Glutamatergic neuron (in vitro differentiated cells): ENCODE data around the gene SHOC1. TPM values are rescaled to one million over a fixed set of nuclear protein-coding genes. Genes with fewer than 3 reads are reported as not detected.
"Not testable (repeated sequence)": the region's sequence is repeated elsewhere in the genome, so short reads cannot be mapped to it uniquely, and the experiment has no call there.

Source experiments
- DNase-seq: peaks from one replicate; pipeline ENCODE4 v3.0.0; 2022
- H3K27ac Mint-ChIP-seq: one replicate; pipeline ENCODE4 v1.8.0; 2020; ENCODE audit warnings: mild to moderate bottlenecking, mixed read lengths, inconsistent platforms; ENCODE audit not compliant: unreplicated experiment
- H3K27me3 Mint-ChIP-seq: one replicate; pipeline ENCODE4 v1.8.0; 2020; ENCODE audit warnings: mild to moderate bottlenecking, moderate library complexity, mixed read lengths, inconsistent platforms; ENCODE audit not compliant: unreplicated experiment
- H3K36me3 Mint-ChIP-seq: one replicate; pipeline ENCODE4 v1.8.0; 2020; ENCODE audit warnings: mild to moderate bottlenecking, mixed read lengths, inconsistent platforms; ENCODE audit not compliant: unreplicated experiment
- H3K4me1 Mint-ChIP-seq: one replicate; pipeline ENCODE4 v1.8.0; 2020; ENCODE audit warnings: mild to moderate bottlenecking, low read depth, mixed read lengths, inconsistent platforms; ENCODE audit not compliant: unreplicated experiment
- H3K4me3 Mint-ChIP-seq: one replicate; pipeline ENCODE4 v1.8.0; 2020; ENCODE audit warnings: mild to moderate bottlenecking, mixed read lengths, inconsistent platforms; ENCODE audit not compliant: unreplicated experiment
- H3K9me3 Mint-ChIP-seq: one replicate; pipeline ENCODE4 v1.8.0; 2020; ENCODE audit warnings: mild to moderate bottlenecking, moderate library complexity, mixed read lengths, inconsistent platforms; ENCODE audit not compliant: unreplicated experiment
- total RNA-seq: library from RNA; stranded (reverse); fragmentation: NEBNext Ultra II Directional; extraction: Animal tissue kit (Norgen Biotek cat#: 25700); gene quantifications from one replicate; pipeline ENCODE4 v1.2.1, GENCODE V29; 2021; ENCODE audit not compliant: unreplicated experiment
- TF ChIP-seq, protein P1 (sequence below): fragments of 200-600 bp; sonication (generic); IDR thresholded peaks from one replicate; pipeline ENCODE4 v1.5.0; 2021; ENCODE audit not compliant: partially characterized antibody, unreplicated experiment

Gene SHOC1
- total RNA-seq, 1 donor from 2014 or later, result not detected

GRCh38 chr9:111815285-111816070 lies 20.7 kb upstream of the SHOC1 start:
- no peaks in the 10 kb centered on the region for H3K27me3 Mint-ChIP-seq
- TF ChIP-seq, protein P1, sequence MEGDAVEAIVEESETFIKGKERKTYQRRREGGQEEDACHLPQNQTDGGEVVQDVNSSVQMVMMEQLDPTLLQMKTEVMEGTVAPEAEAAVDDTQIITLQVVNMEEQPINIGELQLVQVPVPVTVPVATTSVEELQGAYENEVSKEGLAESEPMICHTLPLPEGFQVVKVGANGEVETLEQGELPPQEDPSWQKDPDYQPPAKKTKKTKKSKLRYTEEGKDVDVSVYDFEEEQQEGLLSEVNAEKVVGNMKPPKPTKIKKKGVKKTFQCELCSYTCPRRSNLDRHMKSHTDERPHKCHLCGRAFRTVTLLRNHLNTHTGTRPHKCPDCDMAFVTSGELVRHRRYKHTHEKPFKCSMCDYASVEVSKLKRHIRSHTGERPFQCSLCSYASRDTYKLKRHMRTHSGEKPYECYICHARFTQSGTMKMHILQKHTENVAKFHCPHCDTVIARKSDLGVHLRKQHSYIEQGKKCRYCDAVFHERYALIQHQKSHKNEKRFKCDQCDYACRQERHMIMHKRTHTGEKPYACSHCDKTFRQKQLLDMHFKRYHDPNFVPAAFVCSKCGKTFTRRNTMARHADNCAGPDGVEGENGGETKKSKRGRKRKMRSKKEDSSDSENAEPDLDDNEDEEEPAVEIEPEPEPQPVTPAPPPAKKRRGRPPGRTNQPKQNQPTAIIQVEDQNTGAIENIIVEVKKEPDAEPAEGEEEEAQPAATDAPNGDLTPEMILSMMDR, result no peak

DNA sequence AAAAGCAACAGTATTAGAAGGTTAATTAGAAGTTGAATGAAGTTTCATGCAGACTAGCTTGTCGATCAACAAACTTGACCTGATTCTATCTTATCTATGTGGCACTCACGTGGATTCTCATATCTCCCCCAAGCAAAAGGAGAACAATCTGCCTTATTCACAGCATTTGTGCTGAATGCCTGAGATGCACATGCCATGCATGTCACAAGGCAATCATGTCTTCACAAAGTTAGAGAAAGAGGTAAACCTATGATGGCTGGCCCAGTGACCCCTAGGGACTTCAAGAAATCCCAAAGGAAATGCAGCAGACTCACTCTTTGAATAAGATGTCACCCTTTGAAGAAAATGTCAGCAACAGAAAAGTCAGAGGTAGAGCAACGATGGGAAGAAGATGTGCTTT lies 17.6 kb upstream of the SHOC1 start:
- TF ChIP-seq, protein P1, result no peak
- Mint-ChIP-seq H3K36me3 (no peaks in the 10 kb centered on the region), H3K4me1 (no peaks in the 10 kb centered on the region), H3K27ac (no peak overlapping the region), H3K4me3 (no peak overlapping the region), H3K9me3 (peaks cover 1% of the 10 kb centered on the region), H3K27me3 (no peaks in the 10 kb centered on the region)
- no peak for DNase-seq

More at GRCh38 chr9:111815285-111816070, 20.7 kb upstream of the SHOC1 start:
- Mint-ChIP-seq H3K9me3 (no peaks in the 10 kb centered on the region), H3K4me3 (no peak overlapping the region), H3K4me1 (no peaks in the 10 kb centered on the region), H3K27ac (no peak overlapping the region), H3K36me3 (no peaks in the 10 kb centered on the region)
- DNase-seq, result no peak

- Mint-ChIP-seq H3K36me3 (no peaks in the 10 kb centered on the region), H3K9me3 (peaks cover 1% of the 10 kb centered on the region), H3K4me1 (no peaks in the 10 kb centered on the region), H3K4me3 (no peak overlapping the region), H3K27ac (no peak overlapping the region), H3K27me3 (no peaks in the 10 kb centered on the region)
- DNase-seq, result no peak
- TF ChIP-seq, protein P1, result no peak
These were observed 16.2 kb upstream of the SHOC1 start for GRCh38 chr9:111810908-111811307.

GRCh38 chr9:111810415-111810814 lies 15.7 kb upstream of the SHOC1 start:
- H3K27me3 Mint-ChIP-seq, H3K4me3 Mint-ChIP-seq, H3K36me3 Mint-ChIP-seq, H3K27ac Mint-ChIP-seq, H3K4me1 Mint-ChIP-seq, H3K9me3 Mint-ChIP-seq, DNase-seq: not testable (repeated sequence)

DNA sequence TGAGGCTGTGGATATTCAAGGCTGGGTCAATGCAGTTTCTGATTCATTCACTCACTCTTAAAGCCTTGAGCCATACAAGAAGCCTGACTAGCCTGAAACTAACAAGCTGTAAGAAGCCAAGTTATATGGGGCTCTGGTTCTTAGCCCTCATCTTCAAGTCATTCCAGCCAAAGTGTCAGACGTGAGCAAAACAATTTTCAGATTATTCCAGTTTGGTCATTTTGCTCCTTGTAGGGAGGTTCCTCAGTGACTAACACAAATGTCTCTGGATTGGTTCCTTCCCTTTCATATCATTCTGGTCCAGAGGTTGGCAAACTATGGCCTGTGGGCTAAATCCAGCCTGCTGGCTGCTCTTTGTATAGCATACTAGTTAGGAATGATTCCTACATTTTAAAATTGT lies 12.5 kb upstream of the SHOC1 start:
- TF ChIP-seq, protein P1, result no peak
- Mint-ChIP-seq H3K4me3 (no peak overlapping the region), H3K36me3 (no peaks in the 10 kb centered on the region), H3K9me3 (peaks cover 1% of the 10 kb centered on the region), H3K27ac (no peak overlapping the region), H3K27me3 (no peaks in the 10 kb centered on the region), H3K4me1 (no peaks in the 10 kb centered on the region)
- no peak for DNase-seq
